ENCODE data around the gene SLC26A5.
"Not testable (repeated sequence)": the region's sequence is repeated elsewhere in the genome, so short reads cannot be mapped to it uniquely, and the experiment has no call there.

Gene SLC26A5

DNA sequence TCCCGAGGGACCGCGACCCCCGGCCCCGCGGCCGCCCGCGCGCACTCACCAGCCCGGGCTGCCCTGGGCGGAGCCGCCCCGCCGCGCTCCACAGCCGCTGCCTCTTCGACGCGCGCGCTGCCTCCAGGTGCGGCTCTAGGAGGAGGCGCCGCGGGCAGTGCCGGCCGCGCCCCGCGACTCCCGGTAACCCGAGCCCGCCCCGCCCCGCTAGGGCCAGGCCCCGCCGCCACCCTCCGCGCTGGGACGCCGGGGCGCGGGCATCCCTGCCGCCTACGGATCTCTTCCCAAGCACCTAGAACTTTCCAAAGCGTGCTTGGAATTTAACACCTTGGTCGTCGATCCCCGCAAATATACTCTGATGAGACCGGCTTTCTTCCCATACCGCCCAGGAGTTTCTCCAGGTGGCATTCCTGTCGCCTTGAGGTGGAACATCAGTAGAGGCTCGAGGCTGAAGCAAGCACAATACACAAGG lies at the start of gene SLC26A5:
TSS of gene SLC26A5 (minus strand) at position 159 of the 472 bp plus-strand sequence. CDS start 24,693 bp downstream, outside the sequence.
- FAIRE-seq = no peak

DNA sequence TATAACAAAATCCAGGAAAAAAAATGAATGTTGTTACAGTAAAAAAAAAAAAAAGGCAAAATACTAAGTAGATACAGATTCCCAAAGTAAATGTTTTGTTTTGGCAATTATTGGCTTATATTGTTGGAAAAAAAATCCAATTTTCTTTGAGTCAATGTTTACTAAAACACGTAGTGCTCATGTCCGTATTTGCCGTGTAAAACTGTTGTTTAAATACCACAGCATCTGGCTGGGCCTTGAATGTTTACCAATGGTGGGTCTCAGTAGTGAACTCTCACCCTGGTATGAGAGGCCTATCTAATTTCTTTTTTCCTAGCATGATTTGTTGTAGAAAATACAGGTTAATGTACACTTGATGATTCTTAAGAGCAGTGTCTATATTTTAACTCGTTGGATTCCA lies 41.4 kb upstream of the SLC26A5 start:
- FAIRE-seq = no peak

GRCh38 chr7:103486873-103487272 lies 40.9 kb upstream of the SLC26A5 start:
- FAIRE-seq = not testable (repeated sequence)

GRCh38 chr7:103480771-103481170 lies 34.8 kb upstream of the SLC26A5 start:
- FAIRE-seq = no peak

DNA sequence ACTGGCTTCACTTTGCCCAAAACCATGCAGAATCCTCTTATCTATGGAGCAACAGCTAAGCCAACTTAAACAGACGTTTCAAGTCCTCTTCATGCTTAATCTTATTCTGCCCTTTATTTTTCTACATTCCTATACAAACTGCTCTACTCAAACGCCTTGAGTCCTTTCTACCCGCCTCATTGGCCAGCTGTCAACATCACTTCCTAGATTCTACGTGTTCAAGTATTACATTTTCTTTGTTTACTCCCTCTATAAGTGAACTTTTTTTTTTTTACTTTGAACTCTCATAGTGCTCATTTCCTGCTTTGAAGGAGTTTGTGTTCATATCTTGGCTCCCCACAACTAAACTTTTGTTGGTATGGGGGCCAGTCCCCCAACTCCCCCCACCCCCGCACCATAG lies 28.9 kb upstream of the SLC26A5 start:
- no peak for FAIRE-seq

- FAIRE-seq = no peak
Observed at GRCh38 chr7:103469095-103469948, 23.3 kb upstream of the SLC26A5 start.

DNA sequence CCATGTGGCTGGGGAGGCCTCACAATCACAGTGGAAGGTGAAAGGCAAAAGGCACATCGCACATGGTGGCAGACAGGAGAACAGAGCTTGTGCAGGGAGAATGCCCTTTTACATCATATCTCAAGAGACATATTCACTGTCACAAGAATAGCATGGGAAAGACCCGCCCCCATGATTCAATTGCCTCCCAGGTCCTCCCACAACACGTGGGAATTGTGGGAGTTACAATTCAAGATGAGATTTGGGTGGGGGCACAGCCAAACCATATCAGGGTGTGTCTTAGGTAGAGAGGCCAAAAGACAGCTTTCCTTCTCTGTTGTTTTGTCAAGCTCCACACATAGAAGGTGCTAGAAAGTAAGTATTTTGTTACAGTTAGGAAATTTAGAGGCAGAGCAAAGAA lies 20.8 kb upstream of the SLC26A5 start:
- FAIRE-seq = no peak

- no peak for FAIRE-seq
Observed at GRCh38 chr7:103462358-103462757, 16.4 kb upstream of the SLC26A5 start.

GRCh38 chr7:103447073-103447960 lies 1.3 kb upstream of the SLC26A5 start:
- FAIRE-seq = no peak

- FAIRE-seq = no peak
Observed at GRCh38 chr7:103445228-103446048, 569 bp downstream of the SLC26A5 start.

GRCh38 chr7:103439661-103440060 lies 6.3 kb downstream of the SLC26A5 start:
- no peak for FAIRE-seq

GRCh38 chr7:103437623-103438022 lies 8.4 kb downstream of the SLC26A5 start:
- no peak for FAIRE-seq

- FAIRE-seq = no peak
Observed at GRCh38 chr7:103432712-103433111, 13.3 kb downstream of the SLC26A5 start.

DNA sequence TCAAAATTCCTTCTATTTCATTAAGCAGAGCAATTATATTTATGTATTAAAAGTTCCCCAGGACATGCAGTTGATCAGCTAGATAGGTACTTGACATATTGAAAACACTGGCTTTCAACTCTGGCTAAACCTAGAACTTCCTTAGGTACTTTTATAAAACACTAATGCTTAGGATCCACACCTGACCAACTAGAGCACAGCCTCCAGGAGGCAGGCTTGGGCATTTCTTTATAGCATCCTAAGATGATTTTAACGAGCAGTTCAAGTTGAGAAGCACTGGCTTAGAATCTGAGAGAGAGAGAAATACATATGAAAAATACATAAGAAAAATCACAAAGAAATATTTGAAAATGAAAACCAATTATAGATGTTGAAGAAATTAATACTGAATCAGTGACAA lies 20.8 kb downstream of the SLC26A5 start:
- FAIRE-seq = no peak

DNA sequence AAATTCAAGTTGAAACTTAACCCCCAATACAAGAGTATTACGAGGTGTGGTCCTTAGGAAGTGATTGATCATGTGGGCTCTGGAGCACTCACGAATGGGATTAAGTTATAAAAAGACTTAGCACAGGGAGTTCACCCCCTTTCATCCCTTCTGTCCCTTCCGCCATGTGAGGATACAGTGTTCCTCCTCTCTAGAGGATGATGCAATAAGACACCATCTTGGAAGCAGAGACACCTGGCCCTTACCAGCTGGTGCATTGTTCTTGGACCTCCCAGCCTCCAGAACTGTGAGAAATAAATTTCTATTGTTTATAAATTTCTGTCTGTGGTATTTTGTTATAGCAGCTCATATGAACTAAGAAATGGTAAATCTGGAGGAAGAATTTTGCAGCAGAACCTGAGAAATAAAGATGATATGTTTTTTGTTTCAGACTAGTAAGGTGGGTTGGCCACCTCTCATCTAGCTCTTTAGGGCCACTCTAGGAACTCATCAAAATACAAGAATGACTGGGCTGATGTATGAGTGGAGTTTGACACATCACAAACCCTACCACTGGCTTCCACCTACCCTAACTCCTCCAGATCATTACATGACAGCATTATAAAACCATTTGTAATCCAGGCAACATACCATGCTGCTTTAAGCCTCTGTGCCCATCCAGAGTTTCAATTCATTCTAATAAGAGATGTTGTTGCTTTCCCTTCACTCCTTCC lies 22.4 kb downstream of the SLC26A5 start:
- no peak for FAIRE-seq

DNA sequence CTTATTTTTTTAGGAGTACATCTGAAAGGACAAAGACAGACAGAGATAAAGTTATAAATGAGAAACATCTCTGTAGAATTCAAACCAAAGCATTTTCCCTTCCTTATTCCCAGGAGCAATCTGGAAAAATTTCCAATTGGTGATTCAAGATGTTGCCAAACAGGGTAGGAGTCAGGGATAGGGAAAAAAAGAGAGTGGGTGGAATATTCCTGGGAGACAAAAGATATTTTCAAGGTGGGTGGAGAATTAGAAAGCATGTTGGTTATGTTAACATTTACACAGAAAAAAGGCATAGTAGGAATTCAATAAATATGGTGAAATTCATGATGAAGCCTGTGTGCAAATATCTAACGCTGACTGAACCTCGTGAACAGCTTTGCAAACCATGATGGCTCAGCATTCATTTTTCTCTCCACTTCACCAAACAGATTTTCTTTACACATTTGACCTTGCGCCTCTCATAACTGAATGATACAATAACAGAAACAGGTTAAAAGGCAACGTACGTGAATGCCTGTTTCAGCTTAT lies 25.1 kb downstream of the SLC26A5 start:
- FAIRE-seq = no peak

DNA sequence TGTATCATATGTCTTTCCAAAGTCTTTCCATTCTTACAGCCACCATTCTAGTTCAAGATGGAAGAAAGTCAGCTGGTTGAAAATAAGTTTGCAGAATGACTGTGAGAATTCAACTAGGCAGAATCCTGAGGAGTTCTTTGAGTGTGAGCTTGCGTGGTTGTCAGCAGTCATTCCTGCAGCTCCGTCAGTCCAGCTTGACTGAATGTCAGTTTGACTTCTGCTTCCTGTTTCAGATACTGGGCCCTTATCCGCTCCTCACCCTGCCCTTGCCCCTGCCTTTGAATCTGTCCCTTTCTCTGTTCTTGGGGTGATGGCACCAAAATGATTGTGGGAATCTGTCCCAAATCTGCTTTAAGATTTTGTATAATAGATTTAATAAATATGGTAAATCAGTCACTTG lies 27.8 kb downstream of the SLC26A5 start:
- FAIRE-seq = no peak

DNA sequence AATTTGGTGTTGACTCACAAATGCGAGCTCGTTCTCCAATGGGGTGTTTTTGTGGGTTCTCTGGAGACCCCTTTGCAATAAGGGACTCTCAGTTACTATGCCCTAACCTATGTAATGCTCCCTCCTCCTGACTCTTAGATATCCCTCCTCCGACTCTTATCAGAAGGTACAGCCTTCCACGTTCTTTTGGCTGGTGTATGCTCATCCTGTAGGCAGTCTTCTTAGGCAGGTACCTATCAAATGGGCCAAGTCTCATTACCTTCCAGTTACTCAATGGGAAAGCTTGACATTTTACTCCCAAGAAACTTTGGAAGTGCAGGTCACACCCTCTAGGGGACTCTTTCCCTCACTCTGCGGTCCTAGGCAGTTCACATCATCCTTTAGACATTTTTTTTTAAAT lies 32.6 kb downstream of the SLC26A5 start:
- FAIRE-seq = no peak

GRCh38 chr7:103412151-103412550 lies 33.9 kb downstream of the SLC26A5 start:
- no peak for FAIRE-seq

- FAIRE-seq = not testable (repeated sequence)
Observed at GRCh38 chr7:103405789-103406613, 40.0 kb downstream of the SLC26A5 start.

DNA sequence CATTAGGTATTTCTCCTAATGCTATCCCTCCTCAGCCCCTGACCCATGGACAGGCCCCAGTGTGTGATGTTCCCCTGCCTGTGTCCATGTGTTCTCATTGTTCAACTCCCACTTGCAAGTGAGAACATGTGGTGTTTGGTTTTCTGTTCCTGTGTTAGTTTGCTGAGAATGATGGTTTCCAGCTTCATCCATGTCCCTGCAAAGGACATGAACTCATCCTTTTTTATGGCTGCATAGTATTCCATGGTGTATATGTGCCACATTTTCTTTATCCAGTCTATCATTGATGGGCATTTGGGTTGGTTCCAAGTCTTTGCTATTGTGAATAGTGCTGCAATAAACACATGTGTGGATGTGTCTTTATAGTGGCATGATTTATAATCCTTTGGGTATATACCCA lies 46.3 kb downstream of the SLC26A5 start:
- FAIRE-seq = not testable (repeated sequence)

Data from endometrium (tissue), 2 donors.